Tibial nerve (tissue), 3 donors: ENCODE measurements around the gene BTF3L4.

Experiments used
- POLR2A ChIP-seq, 2 donors: fragments of 450-650 bp; IDR thresholded peaks; one replicate each; pipeline ENCODE4 v1.6.1; 2017; ENCODE audit warnings: antibody characterized with exemption in 2 of 2, mild to moderate bottlenecking in 2 of 2, moderate library complexity in 2 of 2
- TF ChIP-seq, protein P1 (sequence below), 5 experiments: fragments of 200-600 bp in 3 of 5; fragments of 450-650 bp in 2 of 5; sonication (generic) in 3 of 5; IDR thresholded peaks; one replicate each; pipeline ENCODE4 v1.5.1; 2016 to 2019; ENCODE audit warnings: antibody characterized with exemption in 5 of 5, mild to moderate bottlenecking in 3 of 5, moderate library complexity in 2 of 5

DNA sequence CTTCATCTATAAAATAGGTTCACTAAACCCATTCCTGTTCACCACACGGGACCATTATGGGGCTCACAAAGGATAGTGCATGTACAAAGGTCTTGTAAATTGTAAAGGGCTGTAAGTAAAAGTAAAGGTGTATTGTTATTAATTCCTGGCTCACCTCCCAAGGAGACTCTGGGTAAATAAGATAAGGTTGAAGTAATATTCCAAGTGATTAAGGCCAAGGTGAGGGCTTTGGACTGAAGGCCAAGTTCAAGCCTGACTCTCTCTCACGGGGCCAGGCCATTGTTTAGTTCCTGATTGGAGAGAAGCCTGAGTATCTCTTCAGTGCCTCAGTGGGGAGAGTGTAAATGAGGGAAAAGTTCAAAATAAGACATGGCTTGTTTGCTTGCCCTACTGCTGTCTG, 66.3 kb downstream of the BTF3L4 start:
- TF ChIP-seq, protein P1, sequence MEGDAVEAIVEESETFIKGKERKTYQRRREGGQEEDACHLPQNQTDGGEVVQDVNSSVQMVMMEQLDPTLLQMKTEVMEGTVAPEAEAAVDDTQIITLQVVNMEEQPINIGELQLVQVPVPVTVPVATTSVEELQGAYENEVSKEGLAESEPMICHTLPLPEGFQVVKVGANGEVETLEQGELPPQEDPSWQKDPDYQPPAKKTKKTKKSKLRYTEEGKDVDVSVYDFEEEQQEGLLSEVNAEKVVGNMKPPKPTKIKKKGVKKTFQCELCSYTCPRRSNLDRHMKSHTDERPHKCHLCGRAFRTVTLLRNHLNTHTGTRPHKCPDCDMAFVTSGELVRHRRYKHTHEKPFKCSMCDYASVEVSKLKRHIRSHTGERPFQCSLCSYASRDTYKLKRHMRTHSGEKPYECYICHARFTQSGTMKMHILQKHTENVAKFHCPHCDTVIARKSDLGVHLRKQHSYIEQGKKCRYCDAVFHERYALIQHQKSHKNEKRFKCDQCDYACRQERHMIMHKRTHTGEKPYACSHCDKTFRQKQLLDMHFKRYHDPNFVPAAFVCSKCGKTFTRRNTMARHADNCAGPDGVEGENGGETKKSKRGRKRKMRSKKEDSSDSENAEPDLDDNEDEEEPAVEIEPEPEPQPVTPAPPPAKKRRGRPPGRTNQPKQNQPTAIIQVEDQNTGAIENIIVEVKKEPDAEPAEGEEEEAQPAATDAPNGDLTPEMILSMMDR (IDR thresholded peaks at IDR 0.05): no peak
- TF ChIP-seq POLR2A (IDR thresholded peaks at IDR 0.05): no peak
